Osteocyte (in vitro differentiated cells): ENCODE results near the gene NAXD. TPM values are rescaled to one million over a fixed set of nuclear protein-coding genes. Genes with fewer than 3 reads are reported as not detected.
"Not testable (repeated sequence)": the region's sequence is repeated elsewhere in the genome, so short reads cannot be mapped to it uniquely, and the experiment has no call there.

ENCODE experiments used
- DNase-seq: peaks from one replicate; pipeline ENCODE4 v3.0.0; 2021; ENCODE audit warnings: mixed read lengths; ENCODE audit not compliant: unreplicated experiment; ENCODE audit errors: extremely low spot score
- H3K27ac Mint-ChIP-seq: one replicate; pipeline ENCODE4 v1.8.0; 2021; ENCODE audit warnings: mild to moderate bottlenecking, mixed read lengths; ENCODE audit not compliant: unreplicated experiment
- H3K27me3 Mint-ChIP-seq: one replicate; pipeline ENCODE4 v1.8.0; 2021; ENCODE audit warnings: mixed read lengths; ENCODE audit not compliant: unreplicated experiment
- H3K36me3 Mint-ChIP-seq: one replicate; pipeline ENCODE4 v1.8.0; 2021; ENCODE audit warnings: mixed read lengths; ENCODE audit not compliant: unreplicated experiment
- H3K4me1 Mint-ChIP-seq: one replicate; pipeline ENCODE4 v1.8.0; 2021; ENCODE audit warnings: mixed read lengths; ENCODE audit not compliant: unreplicated experiment
- H3K4me3 Mint-ChIP-seq: one replicate; pipeline ENCODE4 v1.8.0; 2021; ENCODE audit warnings: mild to moderate bottlenecking, moderate library complexity, mixed read lengths; ENCODE audit not compliant: unreplicated experiment
- H3K9me3 Mint-ChIP-seq: one replicate; pipeline ENCODE4 v1.8.0; 2021; ENCODE audit warnings: mixed read lengths; ENCODE audit not compliant: unreplicated experiment
- CTCF ChIP-seq: fragments of 200-600 bp; sonication (generic); IDR thresholded peaks from 2 replicates; pipeline ENCODE4 v1.5.0; 2021; ENCODE audit warnings: antibody characterized with exemption, mild to moderate bottlenecking, moderate library complexity
- total RNA-seq: library from RNA; stranded (reverse); gene quantifications from 2 replicates; pipeline ENCODE4 v1.2.1, GENCODE V29; 2021

The NAXD gene
- total RNA-seq, 1 donor from 2014 or later: 34.3 TPM

GRCh38 chr13:110597041-110597689 lies 18.2 kb upstream of the NAXD start:
- Mint-ChIP-seq H3K27me3 (no peaks in the 10 kb centered on the region), H3K27ac (no peak overlapping the region), H3K36me3 (no peaks in the 10 kb centered on the region), H3K4me3 (no peak overlapping the region), H3K9me3 (no peaks in the 10 kb centered on the region), H3K4me1 (peaks cover 23% of the 10 kb centered on the region)
- TF ChIP-seq CTCF: no peak
- DNase-seq: no peak

- Mint-ChIP-seq H3K36me3 (peaks cover 3% of the 10 kb centered on the region), H3K27me3 (peaks cover 3% of the 10 kb centered on the region), H3K4me1 (peaks cover 16% of the 10 kb centered on the region), H3K4me3 (no peak overlapping the region), H3K27ac (no peak overlapping the region), H3K9me3 (no peaks in the 10 kb centered on the region)
- no peak for DNase-seq
- TF ChIP-seq CTCF: no peak
Observed at GRCh38 chr13:110600261-110600819, 15.0 kb upstream of the NAXD start.

DNA sequence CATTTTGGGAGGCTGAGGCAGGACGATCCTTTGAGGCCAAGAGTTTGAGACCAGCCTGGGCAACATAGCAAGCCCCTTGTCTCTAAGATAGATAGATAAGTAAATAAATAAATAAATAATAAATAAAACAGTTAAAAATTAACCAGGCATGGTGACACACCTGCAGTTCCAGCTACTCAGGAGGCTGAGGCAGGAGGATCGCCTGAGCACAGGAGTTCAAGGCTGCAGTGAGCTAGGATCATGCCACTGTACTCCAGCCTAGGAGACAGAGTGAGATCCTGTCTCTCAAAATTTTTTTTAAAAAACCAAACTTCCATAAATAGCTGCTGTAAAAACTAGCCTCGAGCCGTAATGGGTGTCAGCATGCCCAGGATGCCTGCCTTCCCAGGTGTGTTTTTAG lies 14.4 kb upstream of the NAXD start:
- no peak for DNase-seq
- no peak overlapping the region for H3K27ac Mint-ChIP-seq
- TF ChIP-seq CTCF: no peak
- peaks cover 16% of the 10 kb centered on the region for H3K4me1 Mint-ChIP-seq
- H3K4me3 Mint-ChIP-seq: no peak overlapping the region
- peaks cover 3% of the 10 kb centered on the region for H3K36me3 Mint-ChIP-seq
- peaks cover 3% of the 10 kb centered on the region for H3K27me3 Mint-ChIP-seq
- no peaks in the 10 kb centered on the region for H3K9me3 Mint-ChIP-seq

DNA sequence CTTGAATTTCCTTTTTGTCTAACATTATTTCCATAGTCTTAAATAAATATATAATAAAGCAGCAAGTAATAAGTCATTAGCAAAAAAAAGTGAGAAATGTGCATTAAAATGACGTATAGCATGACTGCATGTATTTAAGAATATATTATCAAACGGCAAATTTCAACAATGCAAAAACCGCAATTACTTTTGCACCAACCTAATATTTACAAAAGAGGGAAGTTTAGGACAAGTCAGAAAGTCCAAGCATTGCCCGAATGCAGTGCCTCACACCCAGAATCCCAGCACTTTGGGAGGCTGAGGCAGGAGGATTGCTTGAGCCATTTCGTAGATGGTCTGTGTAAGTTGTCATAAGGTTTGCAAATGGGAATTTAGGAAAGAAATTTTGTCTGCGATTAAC lies 10.2 kb upstream of the NAXD start:
- TF ChIP-seq CTCF: no peak
- DNase-seq: no peak
- Mint-ChIP-seq H3K4me3 (no peak overlapping the region), H3K9me3 (no peaks in the 10 kb centered on the region), H3K36me3 (peaks cover 3% of the 10 kb centered on the region), H3K27me3 (peaks cover 3% of the 10 kb centered on the region), H3K27ac (no peak overlapping the region), H3K4me1 (peaks cover 8% of the 10 kb centered on the region)

GRCh38 chr13:110606281-110606680 lies 9.1 kb upstream of the NAXD start:
- not testable (repeated sequence) for H3K4me3 Mint-ChIP-seq, H3K27me3 Mint-ChIP-seq, H3K27ac Mint-ChIP-seq, H3K9me3 Mint-ChIP-seq, H3K4me1 Mint-ChIP-seq, DNase-seq, H3K36me3 Mint-ChIP-seq
